ENCODE results near the gene LAMTOR4. TPM values are rescaled to one million over a fixed set of nuclear protein-coding genes. Genes with fewer than 3 reads are reported as not detected.

LAMTOR4 gene
- total and polyA plus RNA-seq, 2 of the 13 experiments (the other 11 are each of a cell fraction or from before 2014, with no cell fraction given) = 115 to 118 TPM

DNA sequence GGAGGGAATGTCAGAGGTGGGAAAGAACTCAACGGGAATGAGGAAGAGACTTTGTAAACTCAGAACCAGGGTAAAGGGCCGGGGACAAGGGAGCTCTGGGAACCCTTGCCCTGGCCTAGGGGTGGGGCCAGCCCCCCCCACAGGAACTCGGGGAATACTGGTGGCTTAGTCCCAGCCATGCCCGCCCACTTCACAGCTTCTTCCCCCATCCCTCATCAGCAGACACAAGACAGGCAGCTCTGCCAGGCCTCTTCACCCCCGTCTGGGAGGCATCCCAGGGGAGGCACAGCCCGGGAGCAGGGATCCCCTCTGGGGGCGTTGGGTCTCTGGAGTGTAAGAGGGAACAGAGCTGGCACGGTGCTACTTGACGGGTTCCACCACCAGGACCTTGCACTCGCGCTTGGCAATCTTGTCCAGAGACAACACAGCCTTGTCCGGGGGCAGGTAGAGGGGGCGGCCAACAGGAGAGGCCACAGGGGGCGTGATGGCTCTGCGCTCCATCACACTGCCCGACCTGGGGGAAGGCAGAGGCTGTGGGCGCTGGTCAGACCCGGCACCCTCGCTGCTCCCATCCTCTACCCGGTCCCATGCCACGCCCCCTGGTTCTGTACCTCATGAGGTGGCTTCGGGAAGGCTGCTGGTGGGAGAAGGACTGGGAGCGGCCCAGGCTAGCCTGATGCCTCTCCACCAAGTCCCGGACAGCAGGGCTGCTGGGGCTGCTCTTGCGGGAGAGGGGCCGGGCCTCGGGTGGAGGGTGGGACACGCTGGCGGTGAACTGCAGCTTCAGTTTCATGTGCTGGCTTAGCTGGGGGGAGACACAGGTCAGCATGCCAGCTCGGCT lies 6.2 kb downstream of the LAMTOR4 start (continued):
- no peak for TF ChIP-seq KIAA2018 (CRISPR knock-in tag; IDR thresholded peaks at IDR 0.05; ENCODE audit: borderline replicate concordance)
